GM19025 (cell line): ENCODE data around the gene GDPD1.
A peak's percentile ranks its signal among the peaks of the same experiment; 100 is the strongest.
"Not testable (repeated sequence)": the region's sequence is repeated elsewhere in the genome, so short reads cannot be mapped to it uniquely, and the experiment has no call there.

Source experiments
- ATAC-seq: cut with Tn5 transposase; IDR thresholded peaks from one replicate; pipeline ENCODE4 v1.9.1; 2021; ENCODE audit warnings: mild to moderate bottlenecking, low read depth, moderate library complexity; ENCODE audit not compliant: unreplicated experiment

Gene GDPD1

DNA sequence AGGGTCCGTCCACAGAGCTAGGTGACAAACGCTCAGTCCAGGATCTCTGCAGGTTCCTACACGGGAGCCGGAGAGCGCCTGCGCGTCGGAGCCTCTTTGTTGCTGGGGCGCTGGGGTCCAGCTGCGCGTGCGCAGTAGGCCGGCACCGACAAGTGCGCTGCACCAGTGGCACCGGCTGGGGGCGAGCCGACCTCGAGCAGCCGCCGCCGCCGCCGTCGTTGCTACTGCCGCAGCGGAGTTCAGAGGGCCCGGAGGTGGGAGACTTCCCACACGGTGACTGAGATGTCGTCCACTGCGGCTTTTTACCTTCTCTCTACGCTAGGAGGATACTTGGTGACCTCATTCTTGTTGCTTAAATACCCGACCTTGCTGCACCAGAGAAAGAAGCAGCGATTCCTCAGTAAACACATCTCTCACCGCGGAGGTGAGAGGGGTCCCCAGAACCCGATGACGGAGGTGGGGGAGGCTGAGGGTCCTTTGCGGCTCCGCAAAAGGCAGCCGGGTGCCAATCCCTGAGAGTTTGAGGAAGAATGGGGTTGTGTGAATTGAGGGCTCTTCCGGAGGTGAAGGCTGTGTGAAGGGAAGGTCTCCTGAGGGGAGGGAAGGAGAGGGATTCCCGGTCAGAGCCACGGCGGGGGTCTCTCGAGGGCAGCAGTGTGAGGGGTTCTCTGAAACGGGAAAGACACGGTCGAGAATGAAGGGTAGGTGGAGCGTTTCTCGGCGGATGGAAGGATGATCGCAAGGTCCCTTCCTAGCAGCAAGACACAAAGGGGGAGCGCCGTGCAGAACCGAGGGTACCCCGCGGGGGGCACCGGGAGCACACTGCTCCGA is at the start of gene GDPD1:
TSS of gene GDPD1 (plus strand) at position 184 of the 831 bp plus-strand sequence. CDS start at position 283, 99 bp downstream.
- ATAC-seq = peak; percentile 96

DNA sequence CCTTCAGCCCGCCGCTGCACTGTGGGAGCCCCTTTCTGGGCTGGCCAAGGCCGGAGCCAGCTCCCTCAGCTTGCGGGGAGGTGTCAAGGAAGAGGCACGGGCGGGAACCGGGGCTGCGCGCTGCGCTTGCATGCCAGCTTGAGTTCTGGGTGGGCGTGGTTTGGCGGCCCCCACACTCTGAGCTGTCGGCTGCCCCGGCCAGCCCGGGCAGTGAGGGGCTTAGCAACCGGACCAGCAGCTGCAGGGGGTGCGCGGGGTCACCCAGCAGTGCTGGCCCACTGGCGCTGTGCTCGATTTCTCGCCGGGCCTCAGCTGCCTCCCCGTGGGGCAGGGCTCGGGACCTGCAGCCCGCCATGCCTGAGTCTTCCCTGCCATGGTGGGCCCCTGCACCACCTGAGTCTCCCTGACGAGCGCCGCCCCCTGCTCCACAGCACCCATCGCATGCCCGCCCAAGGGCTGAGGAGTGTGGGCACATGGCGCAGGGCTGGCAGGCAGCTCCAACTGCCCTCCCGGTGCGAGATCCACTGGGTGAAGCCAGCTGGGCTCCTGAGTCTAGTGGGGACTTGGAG is 47.8 kb upstream of the GDPD1 start:
- ATAC-seq = no peak

DNA sequence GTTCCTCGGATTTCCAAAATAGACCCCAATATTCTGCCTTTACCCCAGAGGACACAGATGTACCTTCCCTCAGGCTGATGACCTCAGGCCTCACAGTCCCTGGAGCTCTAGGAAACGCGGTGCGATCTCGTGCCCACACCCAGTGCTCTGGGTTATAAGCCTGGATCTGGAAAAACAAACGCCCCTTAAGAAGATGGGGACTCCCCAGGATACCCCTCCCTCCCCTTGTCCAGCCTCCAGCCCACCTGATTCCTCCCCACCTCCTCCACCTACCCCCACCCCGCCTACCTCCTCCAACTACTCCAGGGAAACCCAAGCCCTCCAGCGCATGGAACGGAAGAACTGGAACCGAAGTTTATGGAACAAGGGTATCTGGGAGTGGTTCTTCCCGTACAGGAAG is 45.6 kb upstream of the GDPD1 start:
- no peak for ATAC-seq

DNA sequence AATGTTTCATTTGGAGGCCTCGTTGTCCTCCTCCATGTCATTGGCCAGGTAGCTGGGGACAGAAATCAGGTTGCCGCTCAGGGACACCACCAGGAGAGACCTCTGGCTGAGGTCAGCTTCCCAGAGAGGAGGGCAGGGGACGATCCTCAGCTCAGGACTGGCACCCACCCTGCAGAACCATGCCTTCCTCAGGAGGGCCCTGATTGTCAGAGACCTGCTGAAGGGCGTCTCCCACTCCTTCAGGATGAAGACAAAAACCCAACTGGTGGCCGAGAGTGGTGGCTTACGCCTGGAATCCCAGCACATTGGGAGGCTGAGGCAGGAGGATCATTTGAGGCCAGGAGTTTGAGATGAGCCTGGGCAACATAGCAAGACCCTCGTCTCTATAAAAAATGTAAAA is 45.2 kb upstream of the GDPD1 start:
- no peak for ATAC-seq

DNA sequence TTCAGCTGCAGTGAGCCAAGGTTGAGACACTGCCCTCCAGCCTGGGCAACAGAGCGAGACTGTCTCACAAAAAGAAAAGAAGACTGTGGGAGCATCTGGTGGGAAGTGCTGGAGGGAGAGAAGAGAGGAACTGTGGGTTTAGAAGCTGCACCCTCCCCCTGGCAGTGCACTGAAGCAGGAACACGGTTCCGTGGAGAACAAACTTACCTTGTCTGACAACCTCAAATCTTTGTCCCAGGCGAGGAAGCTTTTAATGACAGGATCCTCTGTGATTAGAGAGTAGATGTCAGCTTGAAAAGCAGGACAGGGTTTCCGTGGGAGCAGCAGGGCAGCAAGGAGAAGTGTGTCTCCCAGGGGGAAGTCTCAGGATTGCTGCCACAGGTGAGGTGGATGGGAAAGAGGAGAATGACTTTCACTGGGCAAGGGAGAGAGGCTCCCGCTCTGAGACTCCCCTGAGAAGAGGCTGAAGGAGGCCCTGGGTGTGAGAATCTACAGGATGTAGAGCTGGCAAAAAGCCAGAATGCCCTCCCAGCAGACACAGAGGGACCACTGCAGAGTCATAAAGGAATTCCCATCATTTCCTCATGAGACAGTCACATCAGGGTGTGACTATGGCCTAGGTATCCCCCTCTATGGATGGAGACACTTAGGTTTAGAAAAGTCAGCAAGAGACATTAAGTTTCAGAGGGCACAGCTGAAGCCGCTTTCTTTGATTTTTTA is 41.9 kb upstream of the GDPD1 start:
- ATAC-seq = no peak

DNA sequence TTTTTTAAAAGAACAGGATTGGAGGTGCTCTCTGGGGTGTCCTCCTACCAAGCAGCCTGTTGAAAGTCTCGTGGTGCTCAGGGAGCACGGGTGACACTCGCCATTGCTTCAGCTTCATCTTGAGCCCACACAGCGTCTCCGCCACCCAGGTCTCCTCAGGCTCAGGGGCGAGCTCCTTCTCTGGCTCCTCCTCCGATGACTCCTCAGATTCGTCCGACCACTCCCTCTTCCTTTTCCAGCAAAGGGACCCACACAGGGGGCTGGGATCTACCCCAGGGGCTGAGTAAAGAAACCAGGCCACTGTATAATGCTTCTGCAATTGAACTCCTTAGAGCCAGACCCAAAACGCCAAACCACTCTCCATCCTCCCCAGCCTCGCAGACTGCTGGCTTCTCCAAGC is 40.7 kb upstream of the GDPD1 start:
- ATAC-seq = not testable (repeated sequence)

DNA sequence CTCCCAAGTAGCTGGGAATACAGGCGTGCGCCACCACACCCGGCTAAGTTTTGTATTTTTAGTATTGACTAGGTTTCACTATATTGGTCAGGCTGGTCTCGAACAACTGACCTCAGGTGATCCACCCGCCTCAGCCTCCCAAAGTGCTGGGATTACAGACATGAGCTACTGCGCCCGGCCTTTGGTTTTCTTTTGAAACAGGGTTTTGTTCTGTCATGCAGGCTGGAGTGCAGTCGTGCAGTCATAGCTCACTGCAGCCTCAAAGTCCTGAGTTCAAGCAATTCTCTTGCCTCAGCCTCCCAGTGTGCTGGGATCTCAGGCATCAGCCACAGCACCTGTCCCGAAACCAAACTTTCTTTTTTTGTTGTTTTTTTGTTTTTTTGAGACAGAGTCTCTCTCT is 39.7 kb upstream of the GDPD1 start:
- no peak for ATAC-seq

DNA sequence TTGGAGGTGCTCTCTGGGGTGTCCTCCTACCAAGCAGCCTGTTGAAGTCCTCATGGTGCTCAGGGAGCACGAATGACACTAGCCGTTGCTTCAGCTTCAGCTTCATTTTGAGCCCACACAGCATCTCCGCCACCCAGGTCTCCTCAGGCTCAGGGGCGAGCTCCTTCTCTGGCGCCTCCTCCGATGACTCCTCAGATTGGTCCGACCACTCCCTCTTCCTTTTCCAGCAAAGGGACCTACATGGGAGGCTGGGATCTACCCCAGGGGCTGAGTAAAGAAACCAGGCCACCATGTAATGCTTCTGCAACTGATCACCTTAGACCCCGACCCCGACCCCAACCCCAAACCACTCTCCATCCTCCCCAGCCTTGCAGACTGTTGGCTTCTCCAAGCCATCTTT is 38.8 kb upstream of the GDPD1 start:
- ATAC-seq = no peak

DNA sequence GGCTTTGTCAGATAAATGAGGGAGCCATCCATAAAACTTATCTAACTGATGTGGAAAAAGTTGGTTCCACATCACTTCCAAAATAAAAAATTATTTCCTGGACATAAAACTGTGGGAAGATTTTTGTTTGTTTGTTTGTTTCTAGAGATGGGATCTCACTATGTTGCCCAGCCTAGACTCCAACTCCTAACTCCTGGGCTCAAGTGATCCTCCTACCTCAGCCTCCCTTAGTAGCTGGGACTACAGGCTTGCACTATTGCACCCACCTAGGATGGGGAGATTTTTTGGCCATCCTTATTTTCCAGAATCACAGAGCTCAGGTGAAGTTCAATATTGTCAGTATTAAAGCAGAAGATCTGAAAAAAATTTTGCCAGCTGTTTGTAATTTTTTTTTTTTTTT is 34.3 kb upstream of the GDPD1 start:
- no peak for ATAC-seq

DNA sequence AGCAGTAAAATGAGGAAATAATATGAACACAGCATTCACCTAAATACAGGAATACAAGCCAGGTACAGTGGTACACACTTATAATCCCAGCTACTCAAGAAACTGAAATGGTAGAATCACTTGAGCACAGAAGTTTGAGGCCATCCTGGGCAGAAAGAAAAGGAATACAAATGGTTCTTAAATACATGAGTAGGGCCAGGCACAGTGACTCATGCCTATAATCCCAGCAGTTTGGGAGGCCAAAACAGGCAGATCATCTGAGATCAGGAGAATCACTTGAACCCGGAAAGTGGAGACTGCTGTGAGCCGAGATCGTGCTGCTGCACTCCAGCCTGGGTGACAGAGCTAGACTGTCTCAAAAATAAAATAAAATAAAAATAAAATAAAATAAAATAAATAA is 33.5 kb upstream of the GDPD1 start:
- no peak for ATAC-seq

DNA sequence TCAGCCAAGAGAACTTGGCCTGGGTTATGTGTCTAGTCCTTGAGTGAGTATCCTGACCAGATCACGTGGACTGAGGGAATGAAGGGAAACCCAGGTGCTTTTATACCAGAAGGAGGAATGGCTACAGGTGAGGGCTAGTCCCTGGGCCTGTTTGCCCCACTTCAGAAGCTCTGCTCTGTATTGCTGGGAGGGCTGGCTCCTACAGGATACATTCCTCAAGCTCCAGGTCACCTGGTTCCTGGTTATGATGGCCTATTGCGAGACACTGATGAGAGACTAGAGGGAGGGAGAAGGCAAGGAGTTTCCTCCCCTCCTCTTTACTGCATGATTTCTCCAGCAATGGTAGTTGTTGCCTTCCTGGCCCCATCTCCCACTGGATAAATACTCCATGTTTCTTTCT is 29.5 kb upstream of the GDPD1 start:
- ATAC-seq = no peak

DNA sequence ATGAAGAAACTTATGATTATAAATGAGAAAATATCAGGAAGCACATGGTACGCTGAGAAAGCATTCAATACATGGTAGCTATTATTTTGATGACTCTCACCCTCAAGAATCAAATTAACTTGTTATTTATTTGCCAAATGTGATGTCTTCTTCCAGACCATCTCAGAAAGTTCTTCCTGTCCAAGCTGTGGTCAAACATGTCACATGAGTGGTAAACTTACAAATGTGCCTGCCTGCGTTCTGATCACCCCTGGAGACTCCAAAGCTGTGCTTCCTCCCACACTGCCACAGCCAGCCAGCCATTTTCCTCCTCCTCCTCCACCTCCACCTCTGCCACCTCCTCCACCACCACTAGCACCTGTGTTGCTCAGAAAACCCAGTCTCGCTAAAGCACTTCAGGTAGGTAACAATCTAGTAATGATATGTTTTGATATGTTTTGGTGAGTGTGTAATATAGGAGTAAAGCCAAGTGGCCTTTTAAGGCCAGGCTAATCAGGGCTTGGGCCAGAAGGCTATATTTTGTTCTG is 26.9 kb upstream of the GDPD1 start:
- ATAC-seq = no peak

DNA sequence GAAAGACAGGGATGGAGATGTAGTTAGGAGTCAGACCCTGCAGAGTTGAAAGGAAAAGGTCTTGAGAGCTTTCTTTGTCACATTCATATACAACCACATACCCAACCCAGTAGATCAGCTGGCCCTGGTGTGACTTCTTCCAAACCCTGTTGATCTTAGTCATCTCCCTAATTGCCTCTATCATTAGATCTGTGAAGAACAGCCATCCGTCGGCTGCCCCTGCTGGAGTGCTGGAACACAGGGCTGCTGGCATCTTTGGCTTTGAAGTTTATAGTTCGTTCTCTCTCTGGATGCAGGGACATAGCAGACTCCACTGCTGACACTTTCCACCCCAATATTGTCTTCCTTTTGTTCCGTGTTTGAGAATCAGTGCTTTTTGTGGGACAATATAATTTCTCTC is 20.9 kb upstream of the GDPD1 start:
- no peak for ATAC-seq

DNA sequence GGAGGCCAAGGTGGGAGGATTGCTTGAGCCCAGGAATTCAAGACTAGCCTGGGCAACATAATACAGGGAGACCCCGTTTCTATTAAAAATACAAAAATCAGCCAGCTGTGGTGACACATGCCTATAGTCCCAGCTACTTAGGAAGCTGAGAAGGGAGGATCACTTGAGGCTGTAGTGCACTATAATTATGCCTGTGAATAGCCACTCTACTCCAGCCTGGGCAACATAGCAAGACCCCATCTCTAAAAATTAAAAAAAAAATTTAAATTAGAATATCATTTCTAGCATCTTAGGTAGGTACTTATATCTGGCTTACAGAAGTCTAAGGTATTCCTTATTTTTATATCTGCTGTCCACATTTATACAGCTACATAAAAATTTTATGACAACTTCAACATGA is 18.0 kb upstream of the GDPD1 start:
- ATAC-seq = no peak

DNA sequence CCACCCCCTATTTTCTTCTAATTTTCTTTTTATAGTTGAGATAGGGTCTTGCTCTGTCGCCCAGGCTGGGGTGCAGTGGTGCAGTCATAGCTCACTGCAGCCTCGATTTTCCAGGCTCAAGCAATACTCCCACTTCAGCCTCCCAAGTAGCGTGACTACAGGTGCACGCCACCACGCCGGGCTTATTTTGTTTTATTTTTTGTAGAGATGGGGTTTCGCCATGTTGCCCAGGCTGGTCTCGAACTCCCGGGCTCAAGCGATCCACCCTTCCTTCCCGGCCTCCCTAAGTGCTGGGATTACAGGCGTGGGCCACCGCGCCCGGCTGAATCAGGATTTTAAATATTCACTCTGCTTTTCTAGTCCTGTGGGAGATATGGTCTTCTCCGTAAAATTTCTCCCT is 941 bp upstream of the GDPD1 start:
- no peak for ATAC-seq

DNA sequence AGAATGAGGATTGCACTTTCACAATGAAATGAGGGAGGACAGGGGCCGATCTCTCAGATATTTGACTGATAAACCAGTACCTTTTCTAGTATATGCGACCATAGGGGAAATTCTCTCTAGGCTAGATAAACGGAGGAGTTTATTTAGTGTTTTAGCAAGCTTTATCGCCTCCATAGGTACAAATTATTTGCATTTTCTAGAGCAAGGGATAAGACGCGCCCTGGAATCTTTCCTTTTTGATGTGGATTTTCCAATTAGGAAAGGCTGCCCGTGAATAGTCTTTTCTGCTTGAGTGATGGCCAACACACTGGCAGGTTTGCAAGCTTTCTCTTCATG is 351 bp upstream of the GDPD1 start:
- no peak for ATAC-seq

DNA sequence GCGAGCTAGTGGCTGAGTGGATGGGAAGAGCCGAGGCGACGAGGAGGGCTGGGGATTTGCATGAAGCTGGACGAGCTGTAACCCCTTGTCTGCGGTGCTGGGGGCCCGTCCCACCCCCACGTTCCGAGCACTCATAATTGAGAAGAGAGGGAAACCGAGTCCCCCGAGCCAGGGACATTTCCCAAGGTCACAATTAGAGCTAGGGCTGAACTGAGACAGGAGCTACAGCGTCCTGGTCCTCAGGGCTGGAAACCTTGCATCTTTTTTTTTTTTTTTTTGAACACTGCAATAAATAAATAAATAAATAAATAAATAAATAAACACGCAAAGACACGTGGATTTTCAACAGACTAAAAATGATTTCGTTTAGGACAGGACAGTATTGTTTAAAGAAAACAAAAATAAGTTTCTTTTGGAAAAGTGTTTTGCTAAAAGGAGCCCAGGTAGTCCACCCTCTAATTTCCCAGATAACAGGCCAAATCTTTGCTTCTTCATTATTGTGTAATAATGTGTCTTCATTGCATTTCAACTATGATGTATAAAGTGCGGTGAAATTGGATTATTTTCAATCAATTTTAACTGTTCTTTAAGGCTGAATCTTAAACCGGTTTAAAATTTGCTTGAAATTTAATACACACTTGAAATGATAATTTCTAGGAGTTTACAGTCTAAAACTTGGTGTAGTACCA is 992 bp downstream of the GDPD1 start:
- ATAC-seq = no peak

DNA sequence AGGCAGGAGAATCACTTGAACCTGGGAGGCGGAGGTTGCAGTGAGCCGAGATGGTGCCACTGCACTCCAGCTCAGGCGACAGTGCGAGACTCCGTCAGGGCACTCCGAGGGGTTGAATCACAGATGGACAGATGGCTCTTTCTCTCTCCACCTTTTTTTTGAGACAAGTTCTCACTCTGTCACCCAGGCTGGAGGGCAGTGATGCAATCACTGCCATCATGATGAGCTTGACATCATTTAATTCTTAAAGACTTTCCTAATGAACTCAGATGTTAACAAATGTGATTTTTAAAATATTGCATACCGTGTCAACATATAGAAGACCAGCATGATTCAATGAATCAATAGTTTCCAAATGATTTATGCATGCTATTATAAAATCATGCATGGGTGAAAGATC is 3.5 kb downstream of the GDPD1 start:
- ATAC-seq = no peak

DNA sequence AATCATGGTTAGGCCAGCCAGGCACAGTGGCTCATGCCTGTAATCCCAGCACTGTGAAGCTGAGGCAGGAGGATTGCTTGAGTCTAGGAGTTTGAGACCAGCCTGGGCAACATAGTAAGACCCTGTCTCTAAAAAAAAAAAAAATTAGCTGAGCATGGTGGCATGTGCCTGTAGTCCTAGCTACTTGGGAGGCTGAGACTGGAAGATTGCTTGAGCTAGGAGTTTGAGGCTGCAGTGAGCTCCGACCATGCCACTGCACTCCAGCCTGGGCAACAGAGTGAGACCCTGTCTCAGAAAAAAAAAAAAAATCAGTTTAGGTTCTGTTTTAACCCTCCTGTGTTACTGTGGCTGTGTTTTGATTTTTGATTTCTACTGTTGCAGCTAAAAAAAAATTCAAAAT is 8.3 kb downstream of the GDPD1 start:
- ATAC-seq = not testable (repeated sequence)

DNA sequence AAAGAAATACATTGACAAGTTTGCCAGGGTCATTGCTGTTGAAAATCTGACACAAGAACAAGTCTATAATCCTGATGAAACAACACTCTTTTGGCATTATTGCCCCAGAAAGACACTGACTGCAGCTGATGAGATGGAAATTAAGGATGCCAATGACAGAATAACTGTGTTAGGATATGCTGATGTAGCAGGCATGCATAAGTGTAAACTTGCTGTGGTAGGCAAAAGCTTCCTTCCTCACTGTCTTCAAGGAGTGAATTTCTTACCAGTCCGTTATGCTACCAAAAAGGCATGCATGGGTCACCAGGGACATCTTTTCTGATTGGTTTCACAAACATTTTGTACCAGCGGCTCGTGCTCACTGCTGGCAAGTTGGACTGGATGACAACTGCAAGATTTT is 10.5 kb downstream of the GDPD1 start:
- no peak for ATAC-seq

DNA sequence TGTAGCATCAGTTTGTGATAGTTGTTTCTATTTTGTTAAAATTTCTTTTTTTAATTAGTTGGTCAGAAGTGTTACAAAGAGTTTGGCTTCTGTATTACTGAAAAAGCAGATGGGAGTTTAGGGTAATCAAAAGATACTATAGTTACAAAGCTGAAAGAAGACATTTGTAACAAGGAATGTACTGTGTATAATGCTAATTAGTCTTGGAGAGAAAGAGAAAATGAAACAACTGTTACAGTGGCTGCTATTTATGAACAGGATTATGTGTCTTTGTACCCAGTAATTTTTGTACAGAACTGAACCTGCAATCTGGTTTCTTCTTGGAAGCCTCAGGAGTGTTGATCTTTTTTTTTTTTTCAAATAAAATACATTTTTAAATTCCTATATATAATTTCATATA is 14.3 kb downstream of the GDPD1 start:
- ATAC-seq = no peak
